Keratinocyte (primary cell): ENCODE measurements around the gene CES1. TPM values are rescaled to one million over a fixed set of nuclear protein-coding genes. Genes with fewer than 3 reads are reported as not detected.

Source experiments
- DNase-seq: peaks from one replicate; pipeline ENCODE4 v3.0.0-alpha.2; 2011; ENCODE audit warnings: low read depth, missing footprints, low spot score
- FAIRE-seq: peaks from 2 replicates; lab custom pipeline; 2011; peaks lifted over from hg19 to GRCh38; lab: Jason Lieb, UNC
- H2AFZ ChIP-seq: 2 replicates; pipeline ENCODE4 v1.6.0; 2012; ENCODE audit warnings: low read length, control low read depth, inconsistent platforms; ENCODE audit not compliant: control insufficient read depth
- H3K27ac ChIP-seq: 2 replicates; pipeline ENCODE4 v1.5.1; 2011; ENCODE audit warnings: low read length; ENCODE audit not compliant: control insufficient read depth, insufficient read depth
- H3K27me3 ChIP-seq: 3 replicates; pipeline ENCODE4 v1.6.0; 2011; ENCODE audit warnings: low read length; ENCODE audit not compliant: control insufficient read depth, insufficient read depth; ENCODE audit errors: extremely low read depth
- H3K36me3 ChIP-seq, 2 experiments: 2 replicates in 1 of 2; 3 replicates in 1 of 2; pipeline ENCODE4 v1.5.1; 2011; ENCODE audit warnings: low read length in 2 of 2, mild to moderate bottlenecking in 1 of 2; ENCODE audit not compliant: control insufficient read depth in 2 of 2, insufficient read depth in 2 of 2; ENCODE audit errors: extremely low read depth in 1 of 2
- H3K4me1 ChIP-seq: 3 replicates; pipeline ENCODE4 v1.5.1; 2011; ENCODE audit warnings: low read length; ENCODE audit not compliant: control insufficient read depth, insufficient read depth; ENCODE audit errors: extremely low read depth
- H3K4me2 ChIP-seq: 3 replicates; pipeline ENCODE4 v1.6.0; 2011; ENCODE audit warnings: low read depth, low read length; ENCODE audit not compliant: control insufficient read depth, insufficient read depth; ENCODE audit errors: extremely low read depth
- H3K4me3 ChIP-seq, 3 experiments: fragments of 200-600 bp in 1 of 3; sonication (generic) in 1 of 3; 2 replicates in 2 of 3; 3 replicates in 1 of 3; pipeline ENCODE4 v1.5.1; 2011 to 2016; ENCODE audit warnings: low read length in 3 of 3, mild to moderate bottlenecking in 3 of 3, control low read depth in 2 of 3, inconsistent platforms in 1 of 3, low read depth in 1 of 3, mixed read lengths in 1 of 3, mixed run types in 1 of 3, moderate library complexity in 1 of 3; ENCODE audit not compliant: control insufficient read depth in 2 of 3, insufficient read depth in 2 of 3; ENCODE audit errors: extremely low read depth in 1 of 3
- H3K79me2 ChIP-seq: 2 replicates; pipeline ENCODE4 v1.6.0; 2012; ENCODE audit warnings: low read length; ENCODE audit not compliant: control insufficient read depth, insufficient read depth
- H3K9ac ChIP-seq: 3 replicates; pipeline ENCODE4 v1.6.0; 2011; ENCODE audit warnings: low read length; ENCODE audit not compliant: control insufficient read depth, insufficient read depth; ENCODE audit errors: extremely low read depth
- H3K9me1 ChIP-seq: 3 replicates; pipeline ENCODE4 v1.6.0; 2011; ENCODE audit warnings: low read length; ENCODE audit not compliant: control insufficient read depth, insufficient read depth; ENCODE audit errors: extremely low read depth
- H3K9me3 ChIP-seq: 2 replicates; pipeline ENCODE4 v1.5.1; 2012; ENCODE audit warnings: low read depth, low read length; ENCODE audit not compliant: control insufficient read depth
- H4K20me1 ChIP-seq: 3 replicates; pipeline ENCODE4 v1.6.0; 2011; ENCODE audit warnings: low read length; ENCODE audit not compliant: control insufficient read depth, insufficient read depth; ENCODE audit errors: extremely low read depth
- CTCF ChIP-seq, 3 experiments: IDR thresholded peaks in 1 of 3; conservative IDR thresholded peaks in 1 of 3; optimal IDR thresholded peaks in 1 of 3; 2 replicates in 2 of 3; 3 replicates in 1 of 3; pipeline versions ENCODE3 to v1.5.1; 2011; ENCODE audit warnings: low read length in 3 of 3, mild to moderate bottlenecking in 3 of 3, moderate library complexity in 2 of 3, control low read depth in 1 of 3, inconsistent platforms in 1 of 3; ENCODE audit not compliant: insufficient read depth in 2 of 3; ENCODE audit errors: extremely low read depth in 1 of 3
- EZH2 ChIP-seq: IDR thresholded peaks from one replicate; pipeline ENCODE4 v1.6.1; 2012; ENCODE audit warnings: inconsistent platforms, mild to moderate bottlenecking, low read length, moderate library complexity
- dilution Hi-C: fragments of 300-500 bp; cut with MboI; formaldehyde crosslinking; loops from one replicate; pipeline ENCODE4 v1.7.0; 2020; ENCODE audit warnings: low sequenced_read_pairs; ENCODE audit not compliant: extremely low pct_ligation_motif_present
- polyA plus RNA-seq, 5 experiments: library from polyadenylated mRNA; depleted of rRNA in 3 of 5; stranded (reverse) in 3 of 5; stranded (forward) in 1 of 5; unstranded in 1 of 5; fragments of >200 nt; gene quantifications; 1 replicate in 1 of 5; 2 replicates in 3 of 5; 3 replicates in 1 of 5; pipeline versions ENCODE4 v1.2.1 to v1.2.3, GENCODE V29; 2011 to 2012; ENCODE audit warnings: missing spikeins in 2 of 5, low read depth in 1 of 5, low replicate concordance in 1 of 5

The CES1 gene
- polyA plus RNA-seq, 1 donor (not counting 4 experiments of a cell fraction or from before 2014, with no cell fraction given): 0.10 TPM

GRCh38 chr16:55846598-55847346 lies 13.9 kb upstream of the CES1 start:
- Histone ChIP-seq H3K79me2 (no peaks in the 10 kb centered on the region), H3K27ac (no peak overlapping the region), H3K9me3 (no peaks in the 10 kb centered on the region), H3K9ac (no peak overlapping the region), H4K20me1 (no peaks in the 10 kb centered on the region), H2AFZ (no peak overlapping the region), H3K9me1 (no peaks in the 10 kb centered on the region), H3K4me1 (no peaks in the 10 kb centered on the region), H3K4me2 (no peak overlapping the region), H3K36me3 (no peaks in the 10 kb centered on the region), H3K27me3 (peaks cover 7% of the 10 kb centered on the region), H3K4me3 (no peak overlapping the region)
- dilution Hi-C loops: loop anchor here (25.0 kb wide), 1 partner anchor 134 kb away; no protein-coding TSS in a partner anchor
- TF ChIP-seq EZH2 (no peak), CTCF (optimal IDR thresholded peaks at IDR 0.05 in 1 of 3, IDR thresholded peaks at IDR 0.05 in 1 of 3, conservative IDR thresholded peaks at IDR 0.05 in 1 of 3; ENCODE audit: extremely low read depth in 1 of 3, insufficient read depth in 2 of 3, low read length in 3 of 3) (no peak)
- FAIRE-seq: no peak
- no peak for DNase-seq

- Histone ChIP-seq H3K36me3 (no peaks in the 10 kb centered on the region), H3K4me3 (no peak overlapping the region), H3K4me1 (no peaks in the 10 kb centered on the region), H3K27me3 (peaks cover 7% of the 10 kb centered on the region), H3K27ac (no peak overlapping the region), H3K79me2 (no peaks in the 10 kb centered on the region), H3K9me3 (no peaks in the 10 kb centered on the region), H2AFZ (no peak overlapping the region), H3K4me2 (no peak overlapping the region), H3K9ac (no peak overlapping the region), H4K20me1 (no peaks in the 10 kb centered on the region), H3K9me1 (no peaks in the 10 kb centered on the region)
- no peak for FAIRE-seq
- no peak for DNase-seq
- TF ChIP-seq CTCF (optimal IDR thresholded peaks at IDR 0.05 in 1 of 3, IDR thresholded peaks at IDR 0.05 in 1 of 3, conservative IDR thresholded peaks at IDR 0.05 in 1 of 3; ENCODE audit: extremely low read depth in 1 of 3, insufficient read depth in 2 of 3, low read length in 3 of 3) (no peak), EZH2 (no peak)
- dilution Hi-C loops: loop anchor here (25.0 kb wide), 1 partner anchor 131 kb away; no protein-coding TSS in a partner anchor
Measured at GRCh38 chr16:55843105-55843395, 10.2 kb upstream of the CES1 start.
